Sigmoid colon (tissue), 7 donors: ENCODE measurements around the gene SCMH1. TPM values are rescaled to one million over a fixed set of nuclear protein-coding genes. Genes with fewer than 3 reads are reported as not detected.

Experiments
- DNase-seq: peaks from one replicate; pipeline ENCODE4 v3.0.0-alpha.2; 2019
- H3K27ac ChIP-seq, 4 donors: fragments of 200-600 bp; sonication (generic); one replicate each; pipeline ENCODE4 v1.5.1; 2016 to 2019; ENCODE audit warnings: mild to moderate bottlenecking in 1 of 4
- H3K27me3 ChIP-seq, 3 donors: fragments of 200-600 bp; sonication (generic); one replicate each; pipeline ENCODE4 v1.5.1; 2019; ENCODE audit warnings: mild to moderate bottlenecking in 1 of 3
- H3K36me3 ChIP-seq, 4 donors: fragments of 200-600 bp; sonication (generic); one replicate each; pipeline ENCODE4 v1.5.1; 2016 to 2019
- H3K4me1 ChIP-seq, 4 donors: fragments of 200-600 bp; sonication (generic); one replicate each; pipeline ENCODE4 v1.5.1; 2017 to 2019
- H3K4me3 ChIP-seq, 4 donors: fragments of 200-600 bp; sonication (generic); one replicate each; pipeline ENCODE4 v1.5.1; 2017 to 2019; ENCODE audit warnings: mild to moderate bottlenecking in 2 of 4, moderate library complexity in 1 of 4
- H3K9me3 ChIP-seq, 4 donors: fragments of 200-600 bp in 3 of 4; sonication (generic) in 3 of 4; one replicate each; pipeline versions ENCODE4 v1.5.1 to v1.6.1; 2013 to 2019
- EP300 ChIP-seq, 4 donors: sonication (generic); formaldehyde crosslinking; IDR thresholded peaks; one replicate each; pipeline ENCODE4 v1.6.1; 2017; ENCODE audit warnings: antibody characterized with exemption in 4 of 4
- POLR2A ChIP-seq, 2 donors: fragments of 450-650 bp; IDR thresholded peaks; one replicate each; pipeline ENCODE4 v1.6.1; 2016; ENCODE audit warnings: antibody characterized with exemption in 2 of 2, mild to moderate bottlenecking in 2 of 2, moderate library complexity in 2 of 2
- POLR2AphosphoS5 ChIP-seq, 4 donors: sonication (generic); formaldehyde crosslinking; IDR thresholded peaks; one replicate each; pipeline ENCODE4 v1.6.1; 2017; ENCODE audit warnings: antibody characterized with exemption in 4 of 4
- WGBS, 2 donors: extraction: QIAGEN DNeasy Blood & Tissue Kit; methylation state at CpG; one replicate each; pipeline ENCODE4 v1.1.7; 2013; 5-methylcytosine and 5-hydroxymethylcytosine counted together
- intact Hi-C: fragments of 100-400 bp; cut with DNase I; formaldehyde crosslinking; loops from one replicate; pipeline ENCODE4 v1.15.1; 2023
- polyA plus RNA-seq, 3 donors: library from polyadenylated mRNA; stranded (reverse); fragments of 200-250 nt; gene quantifications; one replicate each; pipeline ENCODE4 v1.2.3, GENCODE V29; 2013
- total RNA-seq, 4 donors: library from RNA; depleted of rRNA; stranded (reverse); fragments of >200 nt; gene quantifications; one replicate each; pipeline ENCODE4 v1.1.0, GENCODE V29; 2016
- TF ChIP-seq, protein P1 (sequence below), 4 experiments: fragments of 450-650 bp in 3 of 4; fragments of 200-600 bp in 1 of 4; IDR thresholded peaks; one replicate each; pipeline ENCODE4 v1.5.1; 2016 to 2019; ENCODE audit warnings: antibody characterized with exemption in 4 of 4, mild to moderate bottlenecking in 3 of 4, moderate library complexity in 2 of 4
- donor health status: healthy with polysubstance abuse.
- donor health status: Bipolar disorder and iron deficiency.
- donor health status: healthy.

SCMH1 gene
- total and polyA plus RNA-seq, 7 donors: 10.2 to 95.8 (median 52.4) TPM

DNA sequence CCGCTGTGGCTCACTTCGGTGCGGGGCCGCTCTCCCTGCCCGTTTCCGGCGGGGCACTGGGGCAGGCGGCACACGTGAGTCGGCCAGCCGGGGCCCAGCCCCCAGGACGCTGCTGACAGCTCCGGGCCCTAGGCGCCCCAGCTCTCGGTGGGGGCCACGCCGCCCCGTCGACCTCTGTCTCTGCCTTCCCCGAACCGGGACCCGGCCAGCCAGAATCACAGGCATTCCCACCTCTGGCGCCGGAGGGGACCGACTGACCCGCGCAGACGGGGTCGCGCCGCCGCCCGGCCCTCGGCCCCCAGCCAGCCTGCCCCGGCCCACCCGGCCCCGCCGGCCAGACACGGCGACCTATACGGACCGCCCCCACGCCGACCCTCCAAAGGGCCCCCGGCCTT, 755 bp downstream of the SCMH1 start:
- WGBS, 2 donors: 0 to 1% methylated on average over 45 of the region's 45 CpGs
- Histone ChIP-seq H3K4me1 (peaks cover 0 to 81% (median 63%) of the 10 kb centered on the region in 4 donors), H3K9me3 (no peaks in the 10 kb centered on the region), H3K36me3 (no peaks in the 10 kb centered on the region), H3K27me3 (no peaks in the 10 kb centered on the region), H3K27ac (peak overlapping the region; percentile 97 to 99 (median 98)), H3K4me3 (peak overlapping the region; percentile 53 to 77 (median 69))
- TF ChIP-seq POLR2AphosphoS5 (IDR thresholded peaks at IDR 0.05) (peak; percentile 40 to 81 (median 57)), EP300 (IDR thresholded peaks at IDR 0.05) (no peak), POLR2A (IDR thresholded peaks at IDR 0.05) (peak in 1 of 2 donors; percentile 32)
- TF ChIP-seq, protein P1, sequence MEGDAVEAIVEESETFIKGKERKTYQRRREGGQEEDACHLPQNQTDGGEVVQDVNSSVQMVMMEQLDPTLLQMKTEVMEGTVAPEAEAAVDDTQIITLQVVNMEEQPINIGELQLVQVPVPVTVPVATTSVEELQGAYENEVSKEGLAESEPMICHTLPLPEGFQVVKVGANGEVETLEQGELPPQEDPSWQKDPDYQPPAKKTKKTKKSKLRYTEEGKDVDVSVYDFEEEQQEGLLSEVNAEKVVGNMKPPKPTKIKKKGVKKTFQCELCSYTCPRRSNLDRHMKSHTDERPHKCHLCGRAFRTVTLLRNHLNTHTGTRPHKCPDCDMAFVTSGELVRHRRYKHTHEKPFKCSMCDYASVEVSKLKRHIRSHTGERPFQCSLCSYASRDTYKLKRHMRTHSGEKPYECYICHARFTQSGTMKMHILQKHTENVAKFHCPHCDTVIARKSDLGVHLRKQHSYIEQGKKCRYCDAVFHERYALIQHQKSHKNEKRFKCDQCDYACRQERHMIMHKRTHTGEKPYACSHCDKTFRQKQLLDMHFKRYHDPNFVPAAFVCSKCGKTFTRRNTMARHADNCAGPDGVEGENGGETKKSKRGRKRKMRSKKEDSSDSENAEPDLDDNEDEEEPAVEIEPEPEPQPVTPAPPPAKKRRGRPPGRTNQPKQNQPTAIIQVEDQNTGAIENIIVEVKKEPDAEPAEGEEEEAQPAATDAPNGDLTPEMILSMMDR (IDR thresholded peaks at IDR 0.05): no peak
- intact Hi-C loops: loop anchor here (1.0 to 10.0 kb wide), 3 partner anchors 89 to 377 kb away; partner anchors contain the start of gene CITED4
- DNase-seq: peak; percentile 84

DNA sequence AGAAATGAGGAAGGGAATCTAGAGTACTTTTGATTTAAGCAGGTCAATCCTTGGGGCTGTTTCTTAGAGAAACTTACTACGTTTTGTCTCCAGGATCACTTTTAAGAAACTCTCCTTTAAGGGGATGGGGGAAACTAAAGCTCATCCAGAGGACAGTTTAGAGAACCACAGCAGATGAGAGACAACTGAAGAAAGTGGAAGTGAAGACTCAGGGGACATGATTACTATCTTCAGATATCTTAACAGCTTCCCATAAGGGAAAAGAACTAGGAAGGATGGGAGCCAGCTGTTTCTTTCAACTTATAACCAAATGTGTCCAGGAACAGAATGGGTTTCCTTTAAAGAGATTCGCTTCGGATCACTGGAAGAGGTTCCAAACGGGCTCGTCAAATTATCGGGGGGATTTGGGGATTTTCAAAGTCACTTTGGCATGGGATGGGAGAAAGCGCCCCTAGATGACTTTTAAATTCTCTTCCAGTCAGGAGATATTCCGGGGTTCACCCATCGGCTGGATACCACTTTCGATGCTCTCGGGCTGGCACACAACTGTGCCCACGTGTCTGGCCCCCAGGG, 1.2 kb downstream of the SCMH1 start:
- no peaks in the 10 kb centered on the region for H3K9me3 ChIP-seq
- H3K27ac ChIP-seq: peak overlapping the region; percentile 97 to 99 (median 98)
- no peak for DNase-seq
- H3K27me3 ChIP-seq: no peaks in the 10 kb centered on the region
- intact Hi-C loops: loop anchor here (1.0 to 10.0 kb wide), 3 partner anchors 89 to 376 kb away; partner anchors contain the start of gene CITED4
- no peaks in the 10 kb centered on the region for H3K36me3 ChIP-seq
- TF ChIP-seq, protein P1 (IDR thresholded peaks at IDR 0.05): no peak
- TF ChIP-seq POLR2A (IDR thresholded peaks at IDR 0.05): no peak
- H3K4me1 ChIP-seq: peaks cover 0 to 77% (median 58%) of the 10 kb centered on the region in 4 donors
- peak overlapping the region; percentile 53 to 77 (median 69) for H3K4me3 ChIP-seq
- 10 to 12% methylated on average over 12 of the region's 12 CpGs for WGBS, 2 donors

DNA sequence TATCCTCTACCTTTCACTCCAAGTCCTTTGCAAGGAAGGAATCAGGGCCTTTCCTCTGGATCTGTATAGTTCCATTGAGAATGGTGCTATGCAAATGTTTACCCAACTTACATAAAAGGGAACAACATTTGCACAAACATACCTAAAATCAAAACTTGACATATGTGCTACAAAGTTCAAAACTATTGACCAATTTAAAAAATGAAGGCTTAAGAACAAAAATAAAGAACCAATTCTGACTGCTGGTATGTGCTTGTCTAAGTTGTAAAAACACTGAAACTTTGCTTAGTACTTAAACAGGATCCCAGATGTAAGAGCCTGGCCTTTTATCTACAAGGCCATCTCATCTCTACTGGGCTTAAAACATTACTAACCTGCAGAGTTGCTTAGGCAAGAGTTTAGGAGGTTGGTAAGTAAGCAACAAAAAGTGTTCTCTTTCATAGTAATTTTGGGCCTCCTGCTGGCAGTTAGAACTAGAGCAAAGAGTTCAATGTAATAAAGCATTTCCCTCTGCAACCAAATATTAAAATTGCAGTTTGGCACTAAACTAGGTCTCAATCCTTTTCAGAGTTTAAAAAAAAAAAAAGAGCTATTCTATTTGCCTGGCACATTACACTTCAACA, 2.0 kb downstream of the SCMH1 start:
- intact Hi-C loops: loop anchor here (5.0 to 10.0 kb wide), 3 partner anchors 88 to 375 kb away; partner anchors contain the start of genes CITED4 and SLFNL1
- Histone ChIP-seq H3K36me3 (no peaks in the 10 kb centered on the region), H3K9me3 (no peaks in the 10 kb centered on the region), H3K4me3 (peak overlapping the region in 1 of 4 donors; percentile 77), H3K27me3 (no peaks in the 10 kb centered on the region), H3K27ac (peak overlapping the region in 3 of 4 donors; percentile 97 to 99 (median 98)), H3K4me1 (peaks cover 0 to 69% (median 50%) of the 10 kb centered on the region in 4 donors)
- TF ChIP-seq, protein P1 (IDR thresholded peaks at IDR 0.05): peak in 2 of 4 experiments; percentile 11 to 19
- TF ChIP-seq POLR2A (IDR thresholded peaks at IDR 0.05) (no peak), POLR2AphosphoS5 (IDR thresholded peaks at IDR 0.05) (no peak), EP300 (IDR thresholded peaks at IDR 0.05) (no peak)
- no peak for DNase-seq

DNA sequence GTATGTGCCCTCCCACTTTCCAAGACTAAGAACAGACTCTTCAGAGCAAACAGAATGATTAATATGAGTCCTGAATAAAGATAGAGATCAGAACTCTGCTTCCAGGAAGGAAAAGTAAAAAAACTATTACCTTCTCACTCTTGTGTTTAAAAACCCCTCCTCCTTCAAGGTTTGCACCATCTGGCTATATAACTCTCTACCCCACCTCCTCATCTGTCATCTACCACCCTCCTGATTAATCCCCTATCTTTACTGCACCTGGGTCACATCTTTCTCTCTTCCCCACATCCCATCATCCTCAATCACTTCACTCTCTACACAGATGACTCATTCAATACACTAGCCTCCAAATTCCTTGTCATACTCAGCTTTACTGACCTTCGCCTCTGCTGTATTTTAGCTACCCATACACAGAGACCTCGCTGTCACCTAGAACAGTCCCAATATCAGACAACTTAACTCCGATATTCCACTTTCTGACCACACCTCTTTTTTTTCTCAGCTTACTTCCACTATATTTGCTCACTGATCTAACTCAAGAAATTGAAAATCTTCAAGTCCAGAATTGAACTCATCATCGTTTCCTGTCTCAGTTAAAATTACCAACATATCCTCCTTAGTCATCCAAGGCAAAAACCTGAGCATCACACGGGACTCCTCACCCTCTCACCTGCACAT, 3.7 kb downstream of the SCMH1 start:
- Histone ChIP-seq H3K27me3 (no peaks in the 10 kb centered on the region), H3K27ac (peak overlapping the region in 2 of 4 donors; percentile 40 to 99), H3K9me3 (no peaks in the 10 kb centered on the region), H3K36me3 (no peaks in the 10 kb centered on the region), H3K4me3 (no peak overlapping the region), H3K4me1 (peaks cover 0 to 69% (median 55%) of the 10 kb centered on the region in 4 donors)
- WGBS, 2 donors: 53 to 66% methylated on average over 5 of the region's 5 CpGs
- no peak for TF ChIP-seq POLR2A (IDR thresholded peaks at IDR 0.05)
- TF ChIP-seq EP300 (IDR thresholded peaks at IDR 0.05): no peak
- no peak for TF ChIP-seq POLR2AphosphoS5 (IDR thresholded peaks at IDR 0.05)
- TF ChIP-seq, protein P1 (IDR thresholded peaks at IDR 0.05): no peak
- intact Hi-C loops: loop anchor here (10.0 kb wide), 1 partner anchor 214 kb away; the partner anchor contains the start of gene SLFNL1
- DNase-seq: no peak
